Heart left ventricle (tissue), 16 donors: ENCODE data around the gene AGAP2. TPM values are rescaled to one million over a fixed set of nuclear protein-coding genes. Genes with fewer than 3 reads are reported as not detected.

Source experiments
- ATAC-seq, 4 donors: fragments of 200-7000 bp; cut with Tn5 transposase; one replicate each; pipeline ENCODE4 v1.9.1; 2020 to 2022; ENCODE audit warnings: moderate library complexity in 4 of 4, mild to moderate bottlenecking in 3 of 4, moderate number of reproducible peaks in 1 of 4
- DNase-seq, 5 donors: peaks; one replicate each; pipeline ENCODE4 v3.0.0-alpha.2; 2020
- H3K27ac ChIP-seq, 12 donors: fragments of 200-600 bp; sonication (generic) in 4 of 12; one replicate each; pipeline versions ENCODE4 v1.5.0 to v1.8.0; 2016 to 2022; ENCODE audit warnings: mild to moderate bottlenecking in 2 of 12
- H3K27me3 ChIP-seq, 9 donors: fragments of 200-600 bp; sonication (generic) in 2 of 9; one replicate each; pipeline versions ENCODE4 v1.5.1 to v1.8.0; 2016 to 2022; ENCODE audit warnings: mild to moderate bottlenecking in 3 of 9
- H3K36me3 ChIP-seq, 9 donors: fragments of 200-600 bp; sonication (generic) in 2 of 9; one replicate each; pipeline versions ENCODE4 v1.5.0 to v1.8.0; 2018 to 2022; ENCODE audit warnings: mild to moderate bottlenecking in 2 of 9
- H3K4me1 ChIP-seq, 12 donors: fragments of 200-600 bp; sonication (generic) in 4 of 12; one replicate each; pipeline versions ENCODE4 v1.5.0 to v1.8.0; 2016 to 2022; ENCODE audit warnings: mild to moderate bottlenecking in 3 of 12
- H3K4me3 ChIP-seq, 12 donors: fragments of 200-600 bp; sonication (generic) in 4 of 12; one replicate each; pipeline versions ENCODE4 v1.5.0 to v1.8.0; 2017 to 2022; ENCODE audit warnings: mild to moderate bottlenecking in 9 of 12, moderate library complexity in 4 of 12
- H3K9me3 ChIP-seq, 12 donors: fragments of 200-600 bp; sonication (generic) in 4 of 12; one replicate each; pipeline versions ENCODE4 v1.5.0 to v1.8.0; 2016 to 2022; ENCODE audit warnings: mild to moderate bottlenecking in 1 of 12
- CTCF ChIP-seq, 12 donors: fragments of 200-600 bp; sonication (generic) in 4 of 12; IDR thresholded peaks; one replicate each; pipeline versions ENCODE4 v1.5.0 to v1.8.0; 2018 to 2022; ENCODE audit warnings: antibody characterized with exemption in 12 of 12, mild to moderate bottlenecking in 5 of 12
- POLR2A ChIP-seq, 2 donors: fragments of 450-650 bp; IDR thresholded peaks; one replicate each; pipeline ENCODE4 v1.6.1; 2017; ENCODE audit warnings: antibody characterized with exemption in 2 of 2, mild to moderate bottlenecking in 2 of 2, moderate library complexity in 2 of 2
- WGBS, 4 donors: extraction: QIAGEN DNeasy Blood & Tissue Kit in 2 of 4; methylation state at CpG; one replicate each; pipeline versions ENCODE4 v1.1.5 to v1.1.7; 2013 to 2018; 5-methylcytosine and 5-hydroxymethylcytosine counted together
- intact Hi-C, 10 donors: fragments of 100-400 bp; cut with DNase I; formaldehyde crosslinking; loops; one replicate each; pipeline versions ENCODE4 v1.11.1 to v1.14.2; 2022
- polyA plus RNA-seq, 2 donors: library from polyadenylated mRNA; stranded (reverse); fragments of 200-250 nt; gene quantifications; one replicate each; pipeline ENCODE4 v1.2.3, GENCODE V29; 2013
- total RNA-seq, 9 donors: library from RNA; depleted of rRNA in 2 of 9; stranded (reverse); fragments of >200 nt in 2 of 9; fragmentation: NEBNext Ultra II Directional in 3 of 9; extraction: Animal tissue kit (Norgen Biotek cat#: 25700) in 3 of 9; gene quantifications; one replicate each; pipeline versions ENCODE4 v1.1.0 to v1.2.4, GENCODE V29; 2016 to 2023
- donor health status: ischemic (EF 13 %, LVEDD 7.1; RV severe dilation, severe dysfunction).
- donor health status: healthy with polysubstance abuse.
- donor health status: DM: no; HTN: yes; CAD: no.
- donor health status: DM: no; HTN: no; CAD: no.
- donor health status: ischemic (EF 25% LVEDD 6.9; RV normal size, moderate dysfunction).
- donor health status: ischemic (EF 25% LVEDD 5.7; RV mildly dilated, moderate dysfunction).
- donor health status: healthy.
- donor health status: DM: yes; HTN: yes; CAD: no.
- donor health status: ischemic (EF 35%, LVEDD 5.7; RV mildly dilated, moderate dysfunction).
- donor health status: nonischemic (EF 11% LVEDD 7.7; RV severe dilation, severe dysfunction).
- donor health status: DM: yes; HTN: yes; CAD: no.
- donor health status: PGD.
- donor health status: ischemic (EF 29% LVEDD 5.4; RV normal size, mild dysfunction).
- donor health status: nonischemic (EF 23%, LVEDD 6.1; RV moderate dilation, normal function).

Gene AGAP2
- total and polyA plus RNA-seq, 11 donors = 3.9 to 12.0 (median 5.5) TPM

GRCh38 chr12:57765003-57765697 is 26.6 kb upstream of the AGAP2 start:
- Histone ChIP-seq H3K27ac (no peak overlapping the region), H3K4me3 (peak overlapping the region; percentile 3 to 61 (median 38)), H3K9me3 (no peaks in the 10 kb centered on the region), H3K36me3 (peaks cover 0 to 18% (median 4%) of the 10 kb centered on the region in 9 donors), H3K27me3 (peaks cover 9 to 47% (median 37%) of the 10 kb centered on the region in 9 donors), H3K4me1 (peaks cover 10 to 35% (median 25%) of the 10 kb centered on the region in 12 donors)
- 0 to 2% (median 1%) methylated on average over 4 to 60 of the region's 60 CpGs for WGBS, 4 donors
- TF ChIP-seq POLR2A (IDR thresholded peaks at IDR 0.05) (no peak), CTCF (IDR thresholded peaks at IDR 0.05) (peak in 7 of 12 donors; percentile 7 to 49 (median 31))
- peak in 1 of 5 donors; percentile 75 for DNase-seq
- peak in 3 of 4 donors; percentile 33 to 57 (median 35) for ATAC-seq
- intact Hi-C loops = no loop called here

GRCh38 chr12:57764662-57765002 is 26.1 kb upstream of the AGAP2 start:
- intact Hi-C loops = no loop called here
- ATAC-seq (no peak), DNase-seq (no peak)
- Histone ChIP-seq H3K4me1 (peaks cover 10 to 35% (median 25%) of the 10 kb centered on the region in 12 donors), H3K9me3 (no peaks in the 10 kb centered on the region), H3K4me3 (peak overlapping the region in 11 of 12 donors; percentile 3 to 61 (median 38)), H3K36me3 (peaks cover 0 to 13% (median under 1%) of the 10 kb centered on the region in 9 donors), H3K27me3 (peaks cover 9 to 47% (median 37%) of the 10 kb centered on the region in 9 donors), H3K27ac (no peak overlapping the region)
- 17 to 31% (median 17%) methylated on average over 10 to 17 of the region's 17 CpGs for WGBS, 4 donors
- TF ChIP-seq POLR2A (IDR thresholded peaks at IDR 0.05) (no peak), CTCF (IDR thresholded peaks at IDR 0.05) (no peak)

DNA sequence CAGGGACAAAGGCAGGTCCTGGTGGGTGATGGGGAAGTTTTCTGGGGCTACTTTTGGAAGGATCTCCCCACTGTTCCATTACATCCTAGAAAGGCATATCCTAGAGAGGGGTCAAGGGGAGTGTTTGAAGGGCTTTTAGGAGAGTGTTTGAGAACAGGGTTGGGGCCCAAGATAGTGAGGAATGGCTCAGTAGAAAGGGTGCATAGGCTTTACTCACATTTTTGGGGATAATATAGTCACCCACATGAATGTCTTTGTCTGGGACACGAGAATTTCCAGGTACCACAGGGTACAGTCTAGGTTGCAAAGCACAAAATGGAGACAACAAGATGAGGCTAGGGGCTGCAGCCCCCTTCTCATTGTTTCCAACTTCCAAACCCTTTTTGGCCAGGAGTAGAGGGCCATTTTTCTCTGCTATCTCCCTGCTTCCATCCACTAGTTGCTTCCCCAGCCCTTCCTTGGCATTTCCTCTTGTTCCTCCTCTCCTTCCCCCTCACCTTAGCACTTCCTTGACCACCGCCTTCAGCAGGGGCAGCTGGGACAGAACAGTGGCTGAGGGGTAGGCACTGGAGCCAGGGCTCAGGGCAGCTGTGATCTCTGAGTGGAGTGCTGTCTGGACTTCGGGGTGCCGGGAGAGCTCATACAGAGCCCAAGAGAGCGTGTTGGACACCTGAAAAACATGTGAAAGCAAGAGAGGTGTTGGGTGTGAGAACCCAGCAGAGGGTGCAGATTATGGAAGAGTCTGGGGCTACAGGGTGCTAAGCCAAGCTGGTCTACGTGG is 25.5 kb upstream of the AGAP2 start:
- intact Hi-C loops = no loop called here
- Histone ChIP-seq H3K4me1 (peaks cover 10 to 35% (median 25%) of the 10 kb centered on the region in 12 donors), H3K9me3 (no peaks in the 10 kb centered on the region), H3K4me3 (peak overlapping the region in 1 of 12 donors; percentile 61), H3K36me3 (peaks cover 0 to 10% (median 3%) of the 10 kb centered on the region in 9 donors), H3K27me3 (peaks cover 9 to 47% (median 37%) of the 10 kb centered on the region in 9 donors), H3K27ac (no peak overlapping the region)
- ATAC-seq = no peak
- 69 to 80% (median 72%) methylated on average over 6 of the region's 6 CpGs for WGBS, 4 donors
- no peak for DNase-seq
- no peak for TF ChIP-seq POLR2A (IDR thresholded peaks at IDR 0.05)
- no peak for TF ChIP-seq CTCF (IDR thresholded peaks at IDR 0.05)

GRCh38 chr12:57762463-57762862 is 23.9 kb upstream of the AGAP2 start:
- no peak for ATAC-seq
- intact Hi-C loops = no loop called here
- Histone ChIP-seq H3K4me3 (no peak overlapping the region), H3K36me3 (peaks cover 0 to 18% (median 15%) of the 10 kb centered on the region in 9 donors), H3K27ac (no peak overlapping the region), H3K27me3 (peaks cover 9 to 47% (median 37%) of the 10 kb centered on the region in 9 donors), H3K9me3 (no peaks in the 10 kb centered on the region), H3K4me1 (peaks cover 10 to 34% (median 25%) of the 10 kb centered on the region in 12 donors)
- WGBS, 4 donors = 87 to 96% (median 94%) methylated on average over 2 of the region's 2 CpGs
- TF ChIP-seq CTCF (IDR thresholded peaks at IDR 0.05) (no peak), POLR2A (IDR thresholded peaks at IDR 0.05) (no peak)
- DNase-seq = no peak
